Activated T-helper 1 cell treated with anti-CD3 and anti-CD28 coated beads, Interleukin-12 subunit alpha, Interleukin-12 subunit beta, Interleukin-2, Interleukin-4 antibody, amounts not matched to agents 30 ng/mL and 10 ng/mL and 1 ng/mL, durations not matched to agents 14 hours and 24 hours and 36 hours (primary cell): ENCODE data around the gene ACADSB. TPM values are rescaled to one million over a fixed set of nuclear protein-coding genes. Genes with fewer than 3 reads are reported as not detected.

Experiments used
- DNase-seq: peaks from one replicate; pipeline ENCODE4 v3.0.0; 2021; ENCODE audit warnings: low spot score
- H3K27ac Mint-ChIP-seq: one replicate; pipeline ENCODE4 v1.8.0; 2021; ENCODE audit warnings: mild to moderate bottlenecking, mixed read lengths
- H3K27me3 Mint-ChIP-seq: one replicate; pipeline ENCODE4 v1.8.0; 2022; ENCODE audit warnings: mild to moderate bottlenecking, moderate library complexity, mixed read lengths; ENCODE audit not compliant: insufficient read depth
- H3K36me3 Mint-ChIP-seq: one replicate; pipeline ENCODE4 v1.8.0; 2021; ENCODE audit warnings: low read depth, mixed read lengths
- H3K4me1 Mint-ChIP-seq: one replicate; pipeline ENCODE4 v1.8.0; 2021; ENCODE audit warnings: low read depth, mixed read lengths
- H3K4me3 Mint-ChIP-seq: one replicate; pipeline ENCODE4 v1.8.0; 2021; ENCODE audit warnings: mild to moderate bottlenecking, moderate library complexity, mixed read lengths
- H3K9me3 Mint-ChIP-seq: one replicate; pipeline ENCODE4 v1.8.0; 2021; ENCODE audit warnings: mixed read lengths
- intact Hi-C: fragments of 100-400 bp; cut with micrococcal nuclease; formaldehyde crosslinking; loops from one replicate; pipeline ENCODE4 v1.15.1; 2024
- total RNA-seq: library from RNA; stranded (reverse); gene quantifications from 2 replicates; pipeline ENCODE4 v1.2.3, GENCODE V29; 2022

The ACADSB gene
- total RNA-seq, 1 donor from 2014 or later: 26.5 TPM

DNA sequence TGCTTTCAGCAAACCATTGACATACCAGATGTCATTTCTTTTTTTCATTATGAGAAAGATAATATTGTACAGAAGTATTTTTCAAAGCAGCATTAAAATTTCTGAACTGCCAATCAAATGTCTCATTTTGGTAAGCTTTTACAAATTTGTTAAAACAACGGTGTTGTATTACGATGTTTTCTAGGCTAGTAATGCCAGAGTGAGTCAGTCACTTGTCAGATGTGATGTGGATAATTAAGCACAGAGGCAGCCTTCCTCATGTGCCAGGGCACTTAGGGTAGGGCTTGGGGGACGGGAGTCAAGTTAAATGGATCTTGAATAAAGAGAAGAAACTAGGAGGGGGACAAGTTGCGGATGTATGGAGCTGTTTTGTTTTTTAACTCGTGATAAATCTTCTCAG lies 18.5 kb upstream of the ACADSB start:
- no peak for DNase-seq
- H3K27me3 Mint-ChIP-seq: no peaks in the 10 kb centered on the region
- no peak overlapping the region for H3K4me3 Mint-ChIP-seq
- intact Hi-C loops: no loop called here
- H3K9me3 Mint-ChIP-seq: no peaks in the 10 kb centered on the region
- H3K4me1 Mint-ChIP-seq: no peaks in the 10 kb centered on the region
- H3K36me3 Mint-ChIP-seq: peaks cover 18% of the 10 kb centered on the region
- no peak overlapping the region for H3K27ac Mint-ChIP-seq

DNA sequence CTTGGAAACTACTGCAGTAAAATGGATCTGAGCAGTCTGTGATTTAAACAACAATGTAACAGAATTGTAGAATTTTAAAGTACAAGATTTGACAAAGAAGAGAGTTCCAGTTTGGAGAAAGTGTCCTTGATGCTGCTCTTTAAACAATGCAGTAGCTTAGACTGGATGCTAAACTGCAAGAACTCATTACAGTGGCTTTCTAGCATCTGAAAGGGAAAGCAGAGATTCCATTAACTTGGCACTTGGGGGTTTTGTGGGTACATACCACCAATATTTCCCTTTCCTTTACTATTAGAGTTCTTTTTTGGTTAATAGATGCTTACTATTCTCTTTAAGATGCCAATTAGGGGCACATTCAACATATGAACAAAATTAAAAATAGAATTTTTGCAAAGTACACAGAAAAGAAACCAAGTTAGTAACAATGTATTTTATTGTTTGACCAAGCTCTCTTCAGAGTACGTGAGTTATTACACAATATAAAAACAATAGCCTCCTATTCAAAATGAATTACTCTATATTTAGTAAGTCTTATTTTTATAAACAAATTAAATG lies 16.7 kb upstream of the ACADSB start:
- intact Hi-C loops: no loop called here
- H3K36me3 Mint-ChIP-seq: peaks cover 27% of the 10 kb centered on the region
- H3K27me3 Mint-ChIP-seq: no peaks in the 10 kb centered on the region
- no peak for DNase-seq
- no peak overlapping the region for H3K4me3 Mint-ChIP-seq
- no peaks in the 10 kb centered on the region for H3K9me3 Mint-ChIP-seq
- no peak overlapping the region for H3K27ac Mint-ChIP-seq
- no peaks in the 10 kb centered on the region for H3K4me1 Mint-ChIP-seq

DNA sequence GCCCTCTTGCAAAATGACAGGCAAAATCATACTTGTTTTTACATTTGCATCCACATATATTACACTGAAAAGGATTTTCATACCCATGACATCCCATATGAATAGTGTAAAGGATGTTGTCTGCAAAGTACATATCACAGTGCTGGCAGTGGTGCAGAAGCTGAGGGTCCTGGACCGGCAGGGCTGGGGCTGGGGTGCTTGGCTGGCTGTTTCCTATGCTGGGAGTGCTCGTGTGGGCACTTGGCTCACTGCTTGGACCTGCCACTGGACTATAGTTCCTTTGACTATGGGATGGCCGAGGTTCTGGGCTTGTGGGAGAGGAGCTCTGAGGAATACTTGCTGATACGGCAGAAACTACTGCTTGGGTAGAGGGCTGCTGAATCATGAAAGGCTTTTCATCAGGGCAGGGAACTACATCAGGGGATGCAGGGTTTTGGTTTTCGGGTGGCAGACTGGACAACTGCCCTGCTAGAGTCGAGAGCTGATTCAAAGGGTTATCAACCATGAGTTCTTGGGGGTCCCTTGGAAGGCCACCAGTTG lies 14.9 kb upstream of the ACADSB start:
- no peak overlapping the region for H3K27ac Mint-ChIP-seq
- peaks cover 27% of the 10 kb centered on the region for H3K36me3 Mint-ChIP-seq
- H3K27me3 Mint-ChIP-seq: no peaks in the 10 kb centered on the region

DNA sequence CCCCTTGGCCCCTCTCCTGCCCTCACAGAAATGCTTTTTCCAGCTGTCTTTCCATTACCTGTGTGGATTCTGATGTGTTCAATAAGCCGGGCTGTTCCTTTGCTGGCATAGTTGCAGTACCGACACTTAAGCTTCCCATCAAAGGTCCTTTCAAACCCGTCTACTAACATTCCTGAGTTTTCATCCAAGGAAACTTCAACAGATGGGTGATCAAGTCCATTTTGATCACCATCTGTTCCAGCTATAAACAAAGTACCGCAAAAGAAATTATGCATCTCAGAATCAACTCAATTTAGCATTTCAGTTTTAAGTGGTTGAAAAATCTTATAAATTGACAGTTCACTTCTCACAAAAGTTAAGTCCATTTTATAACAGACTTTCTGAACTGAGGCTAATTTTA lies 12.9 kb upstream of the ACADSB start:
- Mint-ChIP-seq H3K36me3 (peaks cover 24% of the 10 kb centered on the region), H3K27ac (no peak overlapping the region), H3K4me3 (no peak overlapping the region), H3K4me1 (no peaks in the 10 kb centered on the region), H3K27me3 (no peaks in the 10 kb centered on the region), H3K9me3 (no peaks in the 10 kb centered on the region)
- DNase-seq: no peak
- intact Hi-C loops: no loop called here

More for the DNA sequence above, 14.9 kb upstream of the ACADSB start:
- no peak overlapping the region for H3K4me3 Mint-ChIP-seq
- no peaks in the 10 kb centered on the region for H3K4me1 Mint-ChIP-seq
- DNase-seq: no peak
- no peaks in the 10 kb centered on the region for H3K9me3 Mint-ChIP-seq
- intact Hi-C loops: no loop called here

DNA sequence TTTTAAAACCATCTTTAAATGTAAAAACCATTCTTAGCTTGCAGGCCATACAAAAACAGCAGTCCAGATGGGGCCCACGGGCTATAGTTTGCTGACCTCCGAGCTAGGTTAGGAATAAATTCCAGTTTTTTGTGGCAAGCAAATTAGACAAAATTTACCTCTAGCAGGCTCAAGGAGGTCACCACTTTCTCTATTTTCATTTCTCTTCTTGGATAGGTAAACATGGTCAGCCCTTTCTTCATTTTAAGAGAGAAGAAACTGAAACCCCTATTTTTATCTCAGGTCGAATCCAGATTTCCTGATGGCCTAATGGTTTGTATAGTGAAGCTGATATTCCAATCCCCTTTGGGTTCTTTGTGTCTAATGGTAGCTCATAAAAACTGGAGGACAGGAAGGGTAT lies 10.9 kb upstream of the ACADSB start:
- H3K4me1 Mint-ChIP-seq: no peaks in the 10 kb centered on the region
- H3K27me3 Mint-ChIP-seq: no peaks in the 10 kb centered on the region
- peaks cover 29% of the 10 kb centered on the region for H3K36me3 Mint-ChIP-seq
- no peak for DNase-seq
- intact Hi-C loops: no loop called here
- H3K9me3 Mint-ChIP-seq: no peaks in the 10 kb centered on the region
- H3K4me3 Mint-ChIP-seq: no peak overlapping the region
- H3K27ac Mint-ChIP-seq: no peak overlapping the region

DNA sequence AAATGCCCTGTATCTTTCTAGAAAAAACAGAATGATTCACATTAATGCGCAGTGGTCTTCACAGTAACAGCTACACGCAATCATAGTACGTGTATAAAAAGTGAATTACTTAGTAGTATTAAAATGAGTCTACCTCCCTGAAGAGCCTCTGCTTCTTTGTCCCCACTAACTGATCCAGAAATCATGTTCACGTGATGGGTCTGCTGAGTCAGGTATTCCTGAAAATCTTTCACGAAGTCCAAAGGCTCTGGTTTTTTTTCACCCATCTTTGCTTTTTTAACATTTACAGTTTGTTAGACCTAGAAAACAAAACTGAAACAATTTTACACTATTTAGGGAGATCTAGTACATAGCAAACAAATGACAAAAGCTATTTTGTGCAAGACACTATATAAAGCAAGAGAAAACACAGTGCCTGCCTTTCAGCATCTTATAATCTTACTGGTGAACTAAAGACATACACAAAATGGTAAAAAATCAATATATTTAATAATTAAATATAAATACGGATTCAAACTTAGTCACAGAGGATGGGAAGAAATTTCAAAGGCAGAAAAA lies 10.4 kb upstream of the ACADSB start:
- intact Hi-C loops: no loop called here
- H3K27me3 Mint-ChIP-seq: no peaks in the 10 kb centered on the region
- no peak overlapping the region for H3K27ac Mint-ChIP-seq
- H3K4me1 Mint-ChIP-seq: no peaks in the 10 kb centered on the region
- peaks cover 29% of the 10 kb centered on the region for H3K36me3 Mint-ChIP-seq
- DNase-seq: no peak
- no peak overlapping the region for H3K4me3 Mint-ChIP-seq
- H3K9me3 Mint-ChIP-seq: no peaks in the 10 kb centered on the region

DNA sequence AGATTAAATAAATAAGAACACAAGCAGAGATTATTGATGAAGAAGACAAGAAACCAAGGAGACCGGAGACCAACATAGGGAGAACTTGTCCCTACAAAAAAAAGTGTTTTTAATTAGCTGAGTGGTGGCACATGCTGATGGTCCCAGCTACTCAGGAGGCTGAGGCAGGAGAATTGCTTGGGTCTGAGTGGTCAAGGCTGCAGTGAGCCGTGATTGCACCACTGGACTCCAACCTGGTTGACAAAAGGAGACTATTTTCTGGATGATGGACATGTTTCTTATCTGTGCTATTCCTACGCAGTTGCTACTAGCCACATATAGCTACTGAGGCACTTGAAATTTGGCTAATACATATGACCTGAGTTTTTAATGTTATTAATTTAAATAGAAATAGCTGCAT lies 9.9 kb upstream of the ACADSB start:
- Mint-ChIP-seq H3K27ac (no peak overlapping the region), H3K9me3 (no peaks in the 10 kb centered on the region), H3K4me3 (no peak overlapping the region), H3K27me3 (no peaks in the 10 kb centered on the region), H3K4me1 (no peaks in the 10 kb centered on the region), H3K36me3 (peaks cover 28% of the 10 kb centered on the region)
- DNase-seq: no peak
- intact Hi-C loops: no loop called here

DNA sequence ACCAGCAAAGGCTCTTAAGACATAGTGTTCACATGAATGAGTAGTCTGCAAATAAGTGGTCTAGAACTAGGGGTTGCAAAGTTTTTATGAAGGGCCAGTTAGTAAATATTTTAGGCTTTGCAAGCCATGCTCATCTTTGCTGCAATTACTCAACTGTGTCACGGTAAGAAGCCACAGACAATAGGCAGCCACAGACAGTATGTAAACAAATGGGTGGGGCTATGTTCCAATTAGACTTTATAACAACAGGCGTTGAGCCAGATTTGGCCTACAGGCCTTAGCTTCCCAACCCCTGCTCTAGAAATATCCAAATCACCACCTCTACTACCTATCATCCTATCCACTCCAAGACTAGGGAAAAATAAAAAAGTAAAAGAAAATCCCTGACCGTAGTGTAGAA lies 9.5 kb upstream of the ACADSB start:
- no peak overlapping the region for H3K27ac Mint-ChIP-seq
- H3K4me3 Mint-ChIP-seq: no peak overlapping the region

DNA sequence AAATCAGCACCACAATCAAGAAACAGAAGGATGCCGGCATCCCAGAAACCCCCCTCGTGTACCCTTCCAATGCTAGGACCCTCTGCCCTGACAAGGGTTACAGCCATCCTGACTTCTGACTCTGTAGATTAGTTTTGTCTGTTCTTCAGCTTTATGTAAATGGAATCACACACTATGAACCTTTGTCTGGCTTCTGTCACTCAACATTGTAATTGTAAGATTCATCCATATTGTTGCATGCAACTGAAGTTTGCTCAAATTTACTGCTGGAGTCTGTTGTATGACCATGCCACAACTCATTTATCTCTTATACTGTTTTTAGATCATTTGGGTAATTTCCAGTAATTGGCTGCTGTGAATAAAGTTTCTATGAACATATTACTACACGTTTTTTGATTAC lies 8.7 kb upstream of the ACADSB start:
- Mint-ChIP-seq H3K27ac (no peak overlapping the region), H3K4me1 (no peaks in the 10 kb centered on the region)
- intact Hi-C loops: loop anchor here (10.0 kb wide), 1 partner anchor 625 kb away; the partner anchor contains the start of gene PLEKHA1

More for the DNA sequence above, 9.5 kb upstream of the ACADSB start:
- Mint-ChIP-seq H3K9me3 (no peaks in the 10 kb centered on the region), H3K36me3 (peaks cover 24% of the 10 kb centered on the region), H3K4me1 (no peaks in the 10 kb centered on the region), H3K27me3 (no peaks in the 10 kb centered on the region)
- no peak for DNase-seq
- intact Hi-C loops: no loop called here

DNA sequence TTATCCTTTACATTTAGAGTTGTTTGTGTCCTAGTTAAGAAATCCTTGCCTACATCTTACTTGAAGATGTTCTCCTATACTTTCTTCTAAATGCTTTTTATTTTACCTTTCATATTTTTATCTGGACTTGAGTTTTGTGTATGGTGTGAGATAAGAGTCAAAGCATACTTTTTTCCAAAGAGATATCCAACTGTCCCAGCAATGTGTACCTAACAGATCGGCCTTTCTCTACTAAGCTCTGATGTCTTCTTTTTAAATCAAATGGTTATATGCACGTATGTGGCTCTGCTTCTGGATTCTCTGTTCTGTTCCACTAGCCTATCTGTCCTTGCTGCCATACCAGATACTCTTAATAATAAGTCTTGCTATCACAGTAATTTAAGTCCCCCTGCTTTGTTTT lies 7.4 kb upstream of the ACADSB start:
- Mint-ChIP-seq H3K9me3 (no peaks in the 10 kb centered on the region), H3K36me3 (peaks cover 15% of the 10 kb centered on the region), H3K27me3 (no peaks in the 10 kb centered on the region), H3K4me1 (peaks cover 11% of the 10 kb centered on the region), H3K4me3 (no peak overlapping the region), H3K27ac (no peak overlapping the region)
- no peak for DNase-seq
- intact Hi-C loops: loop anchor here (10.0 kb wide), 1 partner anchor 627 kb away; the partner anchor contains the start of gene PLEKHA1

More for the DNA sequence above, 8.7 kb upstream of the ACADSB start:
- Mint-ChIP-seq H3K9me3 (no peaks in the 10 kb centered on the region), H3K4me3 (no peak overlapping the region), H3K36me3 (peaks cover 21% of the 10 kb centered on the region), H3K27me3 (no peaks in the 10 kb centered on the region)
- DNase-seq: no peak

DNA sequence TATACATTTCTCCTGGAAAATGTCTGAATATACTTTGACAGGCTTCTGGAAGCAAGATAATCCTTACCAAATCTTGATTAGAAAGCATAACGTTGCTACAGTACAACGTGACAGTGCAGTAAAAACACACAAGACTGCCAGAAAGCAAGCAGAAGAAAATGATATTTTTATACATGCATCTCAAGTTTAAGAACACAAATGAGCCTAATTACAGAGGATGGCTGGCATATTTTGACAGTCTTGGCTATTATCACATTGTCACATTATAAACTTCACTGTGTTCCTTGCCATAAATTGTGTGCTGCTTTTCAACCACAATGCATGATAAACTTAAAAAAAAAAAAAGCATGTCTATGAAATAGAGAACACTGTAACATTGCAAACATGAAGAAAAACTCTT lies 4.5 kb upstream of the ACADSB start:
- peaks cover 25% of the 10 kb centered on the region for H3K4me1 Mint-ChIP-seq
- no peak overlapping the region for H3K4me3 Mint-ChIP-seq
- H3K27ac Mint-ChIP-seq: no peak overlapping the region
- peaks cover 11% of the 10 kb centered on the region for H3K36me3 Mint-ChIP-seq
- H3K27me3 Mint-ChIP-seq: no peaks in the 10 kb centered on the region
- H3K9me3 Mint-ChIP-seq: no peaks in the 10 kb centered on the region
- DNase-seq: no peak
- intact Hi-C loops: loop anchor here (10.0 kb wide), 1 partner anchor 629 kb away; the partner anchor contains the start of gene PLEKHA1

DNA sequence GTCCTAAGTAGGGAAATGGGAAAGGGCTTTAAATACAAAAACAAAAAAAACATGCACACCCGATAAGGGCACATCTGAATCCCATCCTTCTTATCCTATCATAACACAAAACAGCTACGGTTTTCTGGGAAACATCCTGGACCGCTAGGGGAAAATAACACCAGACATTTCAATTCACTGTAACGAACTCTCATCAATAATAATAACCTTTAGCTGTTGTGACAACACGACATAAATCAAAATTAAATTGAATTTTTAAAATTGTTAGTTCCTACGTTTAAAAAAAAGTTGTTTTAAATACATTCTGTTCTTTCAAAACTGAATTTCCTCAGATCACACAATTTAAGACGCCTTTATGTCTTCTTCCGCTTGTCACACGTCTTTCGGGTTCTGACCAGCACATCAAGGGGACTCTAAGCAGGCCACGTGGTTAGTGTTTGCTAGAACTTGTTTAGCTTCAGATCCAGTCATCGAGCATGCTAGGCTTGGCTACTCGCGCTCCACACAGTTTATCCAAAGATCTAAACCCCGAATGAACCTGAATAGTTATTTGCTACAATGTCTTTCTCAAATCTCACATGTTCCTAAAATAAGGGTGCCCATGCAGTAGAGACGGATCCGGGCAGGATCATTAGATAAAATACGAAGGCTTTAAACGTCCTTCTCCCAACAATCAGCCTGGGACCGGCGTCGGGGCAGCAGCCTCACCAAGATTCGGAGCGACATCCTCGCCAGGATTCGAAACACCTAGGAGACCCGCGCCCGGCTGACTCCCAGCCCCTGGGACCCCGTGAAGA lies 1.1 kb upstream of the ACADSB start:
- Mint-ChIP-seq H3K4me1 (peaks cover 43% of the 10 kb centered on the region), H3K27me3 (no peaks in the 10 kb centered on the region), H3K27ac (peak overlapping the region; percentile 95), H3K36me3 (peaks cover 10% of the 10 kb centered on the region), H3K9me3 (no peaks in the 10 kb centered on the region), H3K4me3 (peak overlapping the region; percentile 95)
- intact Hi-C loops: loop anchor here (1.0 to 10.0 kb wide), 10 partner anchors 27 to 1909 kb away; partner anchors contain the start of genes ABRAXAS2, ATE1, BUB3 and C10orf88
- DNase-seq: peak; percentile 39
